Endothelial cell of umbilical vein (primary cell): ENCODE results near the gene MXD4.

Experiments used
- CTCF ChIP-seq, 2 donors: IDR thresholded peaks; 1 replicate in 1 of 2; 2 replicates in 1 of 2; pipeline ENCODE4 v1.5.1; 2011; ENCODE audit warnings: low read length in 2 of 2, mild to moderate bottlenecking in 2 of 2, moderate library complexity in 2 of 2, control low read depth in 1 of 2, inconsistent platforms in 1 of 2, low read depth in 1 of 2; ENCODE audit not compliant: insufficient read depth in 1 of 2; ENCODE audit errors: extremely low read depth in 1 of 2
- FOS ChIP-seq: IDR thresholded peaks from 2 replicates; pipeline ENCODE4 v1.6.1; 2011; ENCODE audit warnings: mild to moderate bottlenecking, low read length, moderate library complexity, borderline replicate concordance; ENCODE audit not compliant: insufficient read depth
- MYC ChIP-seq: IDR thresholded peaks from one replicate; pipeline ENCODE4 v1.6.1; 2011; ENCODE audit warnings: mild to moderate bottlenecking, low read depth, low read length
- POLR2A ChIP-seq: IDR thresholded peaks from 2 replicates; pipeline ENCODE4 v1.6.1; 2012; ENCODE audit warnings: low read depth, mild to moderate bottlenecking, control low read depth, low read length

- TF ChIP-seq CTCF (IDR thresholded peaks at IDR 0.05; ENCODE audit: extremely low read depth in 1 of 2, insufficient read depth in 1 of 2, low read depth in 1 of 2, low read length in 2 of 2) (no peak), MYC (no peak), POLR2A (no peak), FOS (no peak)
Observed at GRCh38 chr4:2297606-2298531, 36.0 kb upstream of the MXD4 start.
